CD8-positive, alpha-beta memory T cell (primary cell): ENCODE data around the gene ANKRD39. TPM values are rescaled to one million over a fixed set of nuclear protein-coding genes. Genes with fewer than 3 reads are reported as not detected.

Experiments used
- CTCF ChIA-PET: fragments of 350-600 bp; sonication (Branson Sonifier 250); formaldehyde crosslinking; loops from one replicate; lab custom pipeline; 2021; ENCODE audit warnings: antibody characterized with exemption; lab: Charles Lee
- POLR2A ChIA-PET: fragments of 350-600 bp; sonication (Branson Sonifier 250); formaldehyde crosslinking; loops from one replicate; lab custom pipeline; 2021; ENCODE audit warnings: antibody characterized with exemption; lab: Charles Lee
- DNase-seq, 5 donors: peaks; one replicate each; pipeline versions ENCODE4 v3.0.0 to v3.0.0-alpha.2; 2020 to 2022; ENCODE audit warnings: mixed read lengths in 1 of 5
- H3K27ac ChIP-seq: one replicate; pipeline ENCODE4 v1.7.0; 2013; ENCODE audit warnings: low read depth, mild to moderate bottlenecking, low read length, moderate library complexity
- H3K27me3 ChIP-seq: 2 replicates; pipeline ENCODE4 v1.7.0; 2013; ENCODE audit warnings: low read length, mild to moderate bottlenecking; ENCODE audit not compliant: insufficient read depth, poor library complexity, severe bottlenecking
- H3K36me3 ChIP-seq: 2 replicates; pipeline ENCODE4 v1.7.0; 2013; ENCODE audit warnings: mild to moderate bottlenecking, low read length, moderate library complexity; ENCODE audit not compliant: insufficient read depth
- H3K4me1 ChIP-seq: 2 replicates; pipeline ENCODE4 v1.7.0; 2013; ENCODE audit warnings: mild to moderate bottlenecking, low read length, moderate library complexity; ENCODE audit not compliant: insufficient read depth
- H3K4me3 ChIP-seq: 2 replicates; pipeline ENCODE4 v1.7.0; 2013; ENCODE audit warnings: mild to moderate bottlenecking, low read length
- H3K9me3 ChIP-seq: 2 replicates; pipeline ENCODE4 v1.7.0; 2013; ENCODE audit warnings: mild to moderate bottlenecking, low read length
- H3K27ac Mint-ChIP-seq, 8 donors: one replicate each; pipeline ENCODE4 v1.8.0; 2020 to 2021; ENCODE audit warnings: mixed read lengths in 8 of 8, mild to moderate bottlenecking in 6 of 8, inconsistent platforms in 3 of 8, moderate library complexity in 3 of 8
- H3K27me3 Mint-ChIP-seq, 2 donors: one replicate each; pipeline ENCODE4 v1.8.0; 2020 to 2021; ENCODE audit warnings: mixed read lengths in 2 of 2, mild to moderate bottlenecking in 1 of 2, moderate library complexity in 1 of 2
- H3K36me3 Mint-ChIP-seq, 3 donors: one replicate each; pipeline ENCODE4 v1.8.0; 2020 to 2021; ENCODE audit warnings: mixed read lengths in 3 of 3, inconsistent platforms in 1 of 3, mild to moderate bottlenecking in 1 of 3
- H3K4me1 Mint-ChIP-seq, 3 donors: one replicate each; pipeline ENCODE4 v1.8.0; 2020 to 2021; ENCODE audit warnings: mixed read lengths in 3 of 3, inconsistent platforms in 1 of 3, mild to moderate bottlenecking in 1 of 3
- H3K4me3 Mint-ChIP-seq, 7 donors: one replicate each; pipeline ENCODE4 v1.8.0; 2020 to 2021; ENCODE audit warnings: mixed read lengths in 7 of 7, mild to moderate bottlenecking in 6 of 7, moderate library complexity in 4 of 7, inconsistent platforms in 2 of 7
- H3K9me3 Mint-ChIP-seq, 5 donors: one replicate each; pipeline ENCODE4 v1.8.0; 2020 to 2022; ENCODE audit warnings: mixed read lengths in 5 of 5, mild to moderate bottlenecking in 3 of 5, moderate library complexity in 2 of 5, inconsistent platforms in 1 of 5
- polyA plus RNA-seq: library from polyadenylated mRNA; unstranded; fragments of 300-500 nt; fragmentation: Illumina TruSeq; gene quantifications from one replicate; pipeline ENCODE4 v1.2.3, GENCODE V29; 2021
- total RNA-seq, 2 experiments: library from RNA; stranded (reverse); gene quantifications; one replicate each; pipeline ENCODE4 v1.2.3, GENCODE V29; 2021

The ANKRD39 gene
- total and polyA plus RNA-seq, 3 experiments from 2014 or later = 29.6 to 32.2 (median 30.9) TPM

GRCh38 chr2:96838345-96839292 lies 19.2 kb downstream of the ANKRD39 start:
- H3K36me3 ChIP-seq = peaks cover 7% of the 10 kb centered on the region
- Mint-ChIP-seq H3K27me3 (no peaks in the 10 kb centered on the region), H3K4me3 (peak overlapping the region in 6 of 7 donors; percentile 63 to 86 (median 76)), H3K9me3 (peaks cover 0 to 2% (median 0%) of the 10 kb centered on the region in 5 donors), H3K27ac (peak overlapping the region; percentile 73 to 95 (median 89)), H3K36me3 (peaks cover 0 to 33% (median 4%) of the 10 kb centered on the region in 3 donors), H3K4me1 (peaks cover 13 to 37% (median 17%) of the 10 kb centered on the region in 3 donors)
- POLR2A ChIA-PET = interaction anchor here (0.7 to 2.4 kb wide), 6 partner anchors 19 to 65 kb away, joined by 3 to 9 read pairs (median 4); partner anchors contain the start of genes ANKRD39 and CNNM3
- peak overlapping the region; percentile 53 for H3K4me3 ChIP-seq
- no peak for DNase-seq
- H3K27me3 ChIP-seq = no peaks in the 10 kb centered on the region
- CTCF ChIA-PET = interaction anchor here (1.0 to 3.4 kb wide), 6 partner anchors 13 to 274 kb away, joined by 3 to 24 read pairs (median 4); partner anchors contain the start of gene ANKRD39
- H3K27ac ChIP-seq = no peak overlapping the region
- H3K4me1 ChIP-seq = peaks cover 17% of the 10 kb centered on the region
- no peaks in the 10 kb centered on the region for H3K9me3 ChIP-seq

GRCh38 chr2:96837575-96837974 lies 20.2 kb downstream of the ANKRD39 start:
- no peaks in the 10 kb centered on the region for H3K27me3 Mint-ChIP-seq
- DNase-seq = no peak
- CTCF ChIA-PET = interaction anchor here (1.3 to 3.4 kb wide), 3 partner anchors 20 to 274 kb away, joined by 3 to 24 read pairs (median 4); partner anchors contain the start of gene ANKRD39
- H3K27ac Mint-ChIP-seq = peak overlapping the region in 4 of 8 donors; percentile 26 to 62 (median 50)
- no peak overlapping the region for H3K4me3 ChIP-seq
- no peaks in the 10 kb centered on the region for H3K27me3 ChIP-seq
- H3K9me3 Mint-ChIP-seq = peaks cover 0 to 2% (median 0%) of the 10 kb centered on the region in 5 donors
- POLR2A ChIA-PET = interaction anchor here (0.7 to 1.3 kb wide), 3 partner anchors 20 to 30 kb away, joined by 3 to 5 read pairs (median 3); partner anchors contain the start of gene ANKRD39
- H3K4me1 Mint-ChIP-seq = peaks cover 8 to 33% (median 16%) of the 10 kb centered on the region in 3 donors
- peaks cover 16% of the 10 kb centered on the region for H3K36me3 ChIP-seq
- no peak overlapping the region for H3K27ac ChIP-seq
- H3K4me1 ChIP-seq = peaks cover 17% of the 10 kb centered on the region
- H3K9me3 ChIP-seq = no peaks in the 10 kb centered on the region
- peaks cover 0 to 44% (median 6%) of the 10 kb centered on the region in 3 donors for H3K36me3 Mint-ChIP-seq
- peak overlapping the region in 1 of 7 donors; percentile 9 for H3K4me3 Mint-ChIP-seq

DNA sequence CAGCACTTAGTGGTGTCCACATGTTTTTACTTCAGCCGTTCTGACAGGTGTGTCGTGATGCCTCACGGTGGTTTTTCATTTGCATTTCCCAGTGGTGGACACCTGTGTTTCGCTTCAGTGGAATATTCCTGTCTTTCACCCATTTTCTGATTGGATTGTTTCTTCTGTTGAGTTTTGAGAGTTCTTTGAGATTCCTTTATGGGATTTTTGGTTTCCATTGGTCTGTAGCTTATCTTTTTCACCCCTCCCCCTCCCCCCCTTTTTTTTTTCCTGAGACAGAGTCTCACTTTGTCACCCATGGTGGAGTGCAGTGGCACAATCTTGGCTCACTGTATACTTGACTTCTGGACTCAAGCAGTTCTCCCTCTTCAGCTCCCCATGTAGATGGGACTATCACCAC lies 22.0 kb downstream of the ANKRD39 start:
- Mint-ChIP-seq H3K9me3 (no peaks in the 10 kb centered on the region), H3K27ac (peak overlapping the region in 1 of 8 donors; percentile 35), H3K27me3 (no peaks in the 10 kb centered on the region), H3K4me3 (no peak overlapping the region), H3K36me3 (peaks cover 0 to 60% (median 10%) of the 10 kb centered on the region in 3 donors), H3K4me1 (peaks cover 8 to 30% (median 13%) of the 10 kb centered on the region in 3 donors)
- peaks cover 17% of the 10 kb centered on the region for H3K4me1 ChIP-seq
- ChIA-PET CTCF (interaction anchor here (1.3 to 1.7 kb wide), 3 partner anchors 9 to 22 kb away, joined by 3 to 8 read pairs (median 3); partner anchors contain the start of gene ANKRD39), POLR2A (no interaction called here)
- H3K27ac ChIP-seq = no peak overlapping the region
- no peak for DNase-seq
- H3K27me3 ChIP-seq = no peaks in the 10 kb centered on the region
- no peak overlapping the region for H3K4me3 ChIP-seq
- peaks cover 32% of the 10 kb centered on the region for H3K36me3 ChIP-seq
- H3K9me3 ChIP-seq = no peaks in the 10 kb centered on the region

DNA sequence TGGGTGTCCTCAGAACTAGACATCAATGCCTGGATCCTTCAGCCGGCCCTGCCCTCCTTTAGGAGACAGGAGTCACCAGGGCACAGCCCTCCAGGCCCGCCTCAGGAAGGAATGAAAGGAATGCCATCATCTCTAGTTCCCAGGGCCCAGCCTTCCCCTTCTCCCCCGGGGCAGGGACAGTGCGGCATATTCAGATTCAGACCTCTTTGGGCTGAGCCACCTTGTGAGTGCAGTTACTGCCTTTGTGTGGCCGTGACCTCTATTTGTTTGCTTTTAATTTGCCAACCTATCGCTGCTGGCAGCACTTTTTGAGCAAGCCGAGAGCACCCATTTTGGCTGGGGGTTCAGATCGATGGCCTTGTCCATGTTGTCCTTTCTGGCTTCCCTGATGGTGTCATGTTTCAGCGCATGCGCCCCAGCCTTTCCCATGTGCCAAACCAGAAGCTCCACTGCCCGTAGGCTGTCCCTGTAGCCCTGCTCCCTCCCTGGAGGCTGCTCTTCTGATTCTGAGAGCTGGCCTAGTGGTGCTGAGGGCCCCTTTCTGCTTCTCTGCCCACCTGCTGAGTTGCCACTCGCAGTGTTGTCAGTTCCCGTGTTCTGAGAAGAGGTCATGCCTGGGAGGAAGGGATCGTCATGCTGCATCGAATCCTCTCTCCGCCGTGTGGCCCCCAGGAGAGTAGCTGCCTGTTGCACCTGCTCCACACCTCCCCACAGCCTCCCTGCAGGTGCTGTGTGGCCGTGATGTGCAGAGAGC lies 24.9 kb downstream of the ANKRD39 start:
- peak overlapping the region in 3 of 8 donors; percentile 32 to 39 (median 36) for H3K27ac Mint-ChIP-seq
- Histone ChIP-seq H3K4me1 (no peaks in the 10 kb centered on the region), H3K27me3 (no peaks in the 10 kb centered on the region), H3K9me3 (no peaks in the 10 kb centered on the region), H3K27ac (no peak overlapping the region), H3K36me3 (peaks cover 53% of the 10 kb centered on the region), H3K4me3 (no peak overlapping the region)
- H3K27me3 Mint-ChIP-seq = no peaks in the 10 kb centered on the region
- H3K4me1 Mint-ChIP-seq = peaks cover 0 to 4% (median 0%) of the 10 kb centered on the region in 3 donors
- H3K36me3 Mint-ChIP-seq = peaks cover 6 to 84% (median 20%) of the 10 kb centered on the region in 3 donors
- POLR2A ChIA-PET = no interaction called here
- H3K9me3 Mint-ChIP-seq = no peaks in the 10 kb centered on the region
- H3K4me3 Mint-ChIP-seq = no peak overlapping the region
- DNase-seq = no peak
- CTCF ChIA-PET = interaction anchor here (0.8 to 2.1 kb wide), 3 partner anchors 9 to 280 kb away, joined by 3 to 7 read pairs (median 3); partner anchors contain the start of genes ANKRD36 and ANKRD39

DNA sequence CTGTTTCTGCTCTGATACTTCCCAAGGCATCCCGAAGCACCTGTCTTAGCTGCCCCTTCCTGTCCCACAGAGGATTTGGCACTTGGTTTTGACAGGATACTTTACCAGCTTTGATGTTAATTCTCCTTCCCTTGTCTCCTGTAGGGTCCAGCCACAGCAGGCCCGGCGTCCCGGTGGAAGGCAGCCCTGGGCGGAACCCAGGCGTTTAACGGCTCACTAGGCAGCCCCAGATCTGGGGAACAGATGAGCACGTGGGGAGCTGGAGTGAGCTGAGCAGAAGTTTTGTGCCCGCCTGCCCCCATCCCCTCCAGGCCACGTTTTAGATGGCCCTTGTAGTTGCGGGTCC lies 25.4 kb downstream of the ANKRD39 start:
- POLR2A ChIA-PET = no interaction called here
- Histone ChIP-seq H3K27ac (no peak overlapping the region), H3K9me3 (no peaks in the 10 kb centered on the region), H3K36me3 (peaks cover 56% of the 10 kb centered on the region), H3K4me3 (no peak overlapping the region), H3K27me3 (no peaks in the 10 kb centered on the region), H3K4me1 (no peaks in the 10 kb centered on the region)
- Mint-ChIP-seq H3K27me3 (no peaks in the 10 kb centered on the region), H3K4me3 (no peak overlapping the region), H3K36me3 (peaks cover 6 to 88% (median 20%) of the 10 kb centered on the region in 3 donors), H3K27ac (peak overlapping the region in 1 of 8 donors; percentile 33), H3K4me1 (peaks cover 0 to 3% (median 0%) of the 10 kb centered on the region in 3 donors), H3K9me3 (no peaks in the 10 kb centered on the region)
- DNase-seq = no peak
- CTCF ChIA-PET = interaction anchor here (1.1 to 2.1 kb wide), 2 partner anchors 25 to 280 kb away, joined by 3 to 7 read pairs; partner anchors contain the start of genes ANKRD36 and ANKRD39

GRCh38 chr2:96831679-96832078 lies 26.1 kb downstream of the ANKRD39 start:
- no peak overlapping the region for H3K4me3 ChIP-seq
- no peak overlapping the region for H3K4me3 Mint-ChIP-seq
- no peak overlapping the region for H3K27ac ChIP-seq
- H3K36me3 ChIP-seq = peaks cover 56% of the 10 kb centered on the region
- DNase-seq = no peak
- H3K9me3 Mint-ChIP-seq = no peaks in the 10 kb centered on the region
- H3K4me1 Mint-ChIP-seq = no peaks in the 10 kb centered on the region
- POLR2A ChIA-PET = no interaction called here
- peaks cover 6 to 90% (median 20%) of the 10 kb centered on the region in 3 donors for H3K36me3 Mint-ChIP-seq
- no peaks in the 10 kb centered on the region for H3K27me3 ChIP-seq
- H3K27ac Mint-ChIP-seq = no peak overlapping the region
- H3K9me3 ChIP-seq = no peaks in the 10 kb centered on the region
- no peaks in the 10 kb centered on the region for H3K4me1 ChIP-seq
- no peaks in the 10 kb centered on the region for H3K27me3 Mint-ChIP-seq
- CTCF ChIA-PET = interaction anchor here (2.1 kb wide), 1 partner anchor 26 kb away, joined by 7 read pairs; the partner anchor contains the start of gene ANKRD39

GRCh38 chr2:96830044-96830562 lies 27.7 kb downstream of the ANKRD39 start:
- Histone ChIP-seq H3K27me3 (no peaks in the 10 kb centered on the region), H3K4me1 (no peaks in the 10 kb centered on the region), H3K36me3 (peaks cover 55% of the 10 kb centered on the region), H3K4me3 (no peak overlapping the region), H3K27ac (no peak overlapping the region), H3K9me3 (no peaks in the 10 kb centered on the region)
- H3K27ac Mint-ChIP-seq = peak overlapping the region in 5 of 8 donors; percentile 14 to 79 (median 33)
- no peaks in the 10 kb centered on the region for H3K4me1 Mint-ChIP-seq
- H3K36me3 Mint-ChIP-seq = peaks cover 6 to 93% (median 21%) of the 10 kb centered on the region in 3 donors
- ChIA-PET POLR2A (no interaction called here), CTCF (interaction anchor here (1.3 kb wide), 1 partner anchor 28 kb away, joined by 3 read pairs; the partner anchor contains the start of gene ANKRD39)
- H3K4me3 Mint-ChIP-seq = no peak overlapping the region
- no peaks in the 10 kb centered on the region for H3K27me3 Mint-ChIP-seq
- H3K9me3 Mint-ChIP-seq = no peaks in the 10 kb centered on the region
- DNase-seq = no peak
